GDM1 (cell line): ENCODE data around the gene SH3GLB2.

Experiments
- DNase-seq: peaks from one replicate; lab custom pipeline; 2025; lab: John Stamatoyannopoulos, UW

Gene SH3GLB2

DNA sequence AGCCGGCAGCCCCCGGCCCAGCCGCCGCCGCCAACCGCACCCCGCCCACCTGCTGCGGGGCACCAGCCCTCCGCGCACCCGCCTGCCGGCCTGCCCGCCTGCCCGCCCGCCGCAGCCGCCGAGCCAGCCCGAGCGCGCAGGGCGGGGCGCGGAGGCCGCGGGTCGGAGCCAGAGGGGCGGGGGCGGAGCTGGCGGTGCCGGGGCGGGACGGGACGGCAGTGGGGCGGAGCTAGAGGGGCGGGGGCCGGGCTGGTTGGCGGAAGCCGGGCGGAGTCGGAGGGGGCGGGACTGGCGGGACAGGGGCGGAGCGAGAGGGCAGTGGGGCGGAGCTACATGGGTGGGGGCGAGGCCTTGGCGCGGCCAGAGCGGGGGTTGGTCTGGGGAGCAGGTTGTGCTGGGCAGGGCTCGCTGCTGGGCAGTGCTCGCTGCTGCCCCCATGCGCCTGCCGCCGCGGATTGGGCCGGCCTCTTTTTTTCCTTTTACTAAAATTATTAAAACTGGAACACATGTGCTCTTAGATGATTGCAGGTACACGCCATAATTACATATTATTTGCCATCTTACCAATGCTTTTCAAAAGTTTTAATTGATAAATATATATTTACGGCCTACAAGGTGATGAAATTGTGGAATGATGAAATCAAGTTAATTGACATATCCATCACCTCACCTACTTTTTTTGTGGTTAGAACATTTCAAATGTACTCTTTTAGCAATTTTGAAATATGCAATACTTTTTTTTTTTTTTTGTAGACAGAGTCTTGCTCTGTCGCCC lies at the start of gene SH3GLB2:
Gene SH3GLB2, minus strand, starts transcription at position 140 of the 775 bp plus-strand sequence. CDS start 177 bp downstream, outside the sequence.
- peak; percentile 87 for DNase-seq

DNA sequence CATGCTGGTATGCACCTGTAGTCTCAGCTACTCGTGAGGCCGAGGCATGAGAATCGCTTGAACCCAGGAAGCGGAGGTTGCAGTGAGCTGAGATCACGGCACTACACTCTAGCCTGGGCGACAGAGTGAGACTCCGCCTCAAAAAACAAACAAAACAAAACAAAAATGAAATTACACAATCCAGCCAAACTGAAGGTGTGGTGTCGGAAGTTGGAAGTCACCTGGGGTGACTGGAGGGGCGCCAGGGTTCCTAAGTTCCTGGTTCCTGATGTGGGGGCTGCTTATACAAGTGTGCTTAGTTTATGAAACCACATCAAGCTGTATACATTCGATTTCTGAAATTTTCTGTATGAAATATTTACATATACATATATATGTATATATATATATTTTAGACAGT lies 49.1 kb upstream of the SH3GLB2 start:
- DNase-seq: no peak

DNA sequence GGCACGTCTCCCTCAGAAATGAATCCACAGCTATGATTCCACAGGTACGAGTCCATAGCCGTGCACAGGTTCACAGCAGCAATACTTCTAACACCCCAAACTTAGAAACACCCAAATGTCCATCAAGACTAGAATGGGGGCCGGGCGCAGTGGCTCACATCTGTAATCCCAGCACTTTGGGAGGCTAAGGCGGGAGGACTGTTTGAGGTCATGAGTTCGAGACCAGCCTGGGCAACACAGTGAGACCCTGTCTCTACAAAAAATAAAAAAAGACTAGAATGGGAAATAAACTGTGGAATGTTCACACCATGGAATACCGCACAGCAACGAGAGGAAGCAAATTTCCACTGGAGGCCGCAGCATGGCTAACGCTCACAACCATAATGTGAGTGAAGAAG lies 48.5 kb upstream of the SH3GLB2 start:
- no peak for DNase-seq

DNA sequence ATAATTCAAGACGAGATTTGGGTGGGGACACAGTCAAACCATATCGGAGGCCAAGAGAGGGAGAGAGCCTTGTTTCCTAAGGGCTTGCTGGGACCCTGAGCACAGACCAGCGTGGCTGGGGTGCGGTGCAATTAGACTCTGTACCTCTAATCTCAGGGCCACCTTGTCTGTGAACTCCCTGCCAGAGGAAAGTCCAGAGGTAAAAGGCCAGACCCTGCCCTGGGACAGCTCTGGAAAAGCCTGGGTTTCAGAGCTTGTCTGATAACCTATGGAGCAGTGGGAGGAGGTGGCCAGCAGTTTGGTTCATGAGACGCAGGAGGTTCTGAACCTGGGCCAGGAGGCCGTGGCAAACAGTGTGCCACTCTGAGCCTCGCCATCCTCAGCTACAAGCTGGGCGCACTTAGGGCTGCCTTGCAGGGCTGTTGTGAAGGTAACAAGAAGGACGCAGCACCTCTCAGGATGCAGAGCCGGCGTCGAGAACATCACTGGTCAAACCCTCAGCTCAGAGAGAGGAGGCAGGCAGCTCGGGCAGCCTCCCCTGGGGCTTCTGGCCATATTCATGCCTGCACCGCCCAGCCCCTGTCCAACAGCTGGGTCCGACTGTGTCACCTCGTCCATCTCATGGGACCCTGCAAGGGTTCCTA lies 48.0 kb upstream of the SH3GLB2 start:
- DNase-seq: no peak

DNA sequence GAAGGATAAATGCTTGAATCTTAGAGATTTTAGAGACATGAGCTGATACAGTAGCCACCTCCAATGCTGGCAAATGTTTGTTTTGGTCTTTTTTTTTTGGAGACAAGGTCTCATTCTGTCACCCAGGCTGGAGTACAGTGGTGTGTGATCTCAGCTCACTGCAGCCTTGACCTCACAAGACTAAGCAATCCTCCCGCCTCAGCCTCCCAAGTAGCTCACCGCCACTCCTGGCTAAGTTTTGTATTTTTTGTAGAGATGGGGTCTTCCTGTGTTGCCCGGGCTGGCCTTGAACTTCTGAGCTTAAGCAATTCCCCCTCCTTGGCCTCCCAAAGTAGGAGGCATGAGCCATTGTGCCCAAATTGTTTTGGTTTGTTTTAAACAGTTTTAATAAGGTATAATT lies 46.0 kb upstream of the SH3GLB2 start:
- no peak for DNase-seq

DNA sequence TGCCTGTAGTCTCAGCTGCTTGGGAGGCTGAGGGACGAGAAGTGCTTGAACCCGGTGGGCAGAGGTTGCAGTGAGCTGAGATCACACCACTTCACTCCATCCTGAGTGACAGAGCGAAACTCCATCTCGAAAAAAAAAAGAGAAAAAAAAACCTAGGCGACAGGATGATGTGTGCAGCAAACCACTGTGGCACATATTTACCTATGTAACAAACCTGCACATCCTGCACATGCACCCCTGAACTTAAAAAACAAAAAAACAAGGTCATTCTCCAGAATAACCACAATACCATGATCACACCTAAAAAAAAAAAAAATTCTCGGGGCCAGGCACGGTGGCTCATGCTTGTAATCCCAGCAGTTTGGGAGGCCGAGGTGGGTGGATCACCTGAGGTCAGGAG lies 45.3 kb upstream of the SH3GLB2 start:
- no peak for DNase-seq

DNA sequence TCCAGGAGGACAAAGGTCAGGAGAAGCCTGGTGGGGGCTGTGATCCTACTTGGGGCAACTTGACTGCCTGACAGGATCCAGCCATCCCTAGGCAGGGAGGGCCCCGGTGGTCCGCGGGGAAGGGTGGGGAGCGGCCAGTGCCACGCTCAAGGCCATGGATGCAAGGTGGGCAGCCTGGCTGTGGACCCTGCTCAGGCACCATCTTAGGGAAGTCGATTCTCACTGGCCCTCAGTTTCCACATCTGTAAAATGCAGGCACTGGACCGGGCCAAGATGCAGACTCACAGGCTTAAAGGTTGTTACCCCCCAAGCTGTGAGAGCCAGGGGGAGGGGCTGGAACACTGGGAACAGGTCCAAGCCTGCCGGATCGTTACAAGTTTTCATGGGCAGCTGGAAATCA lies 44.0 kb upstream of the SH3GLB2 start:
- DNase-seq: no peak

DNA sequence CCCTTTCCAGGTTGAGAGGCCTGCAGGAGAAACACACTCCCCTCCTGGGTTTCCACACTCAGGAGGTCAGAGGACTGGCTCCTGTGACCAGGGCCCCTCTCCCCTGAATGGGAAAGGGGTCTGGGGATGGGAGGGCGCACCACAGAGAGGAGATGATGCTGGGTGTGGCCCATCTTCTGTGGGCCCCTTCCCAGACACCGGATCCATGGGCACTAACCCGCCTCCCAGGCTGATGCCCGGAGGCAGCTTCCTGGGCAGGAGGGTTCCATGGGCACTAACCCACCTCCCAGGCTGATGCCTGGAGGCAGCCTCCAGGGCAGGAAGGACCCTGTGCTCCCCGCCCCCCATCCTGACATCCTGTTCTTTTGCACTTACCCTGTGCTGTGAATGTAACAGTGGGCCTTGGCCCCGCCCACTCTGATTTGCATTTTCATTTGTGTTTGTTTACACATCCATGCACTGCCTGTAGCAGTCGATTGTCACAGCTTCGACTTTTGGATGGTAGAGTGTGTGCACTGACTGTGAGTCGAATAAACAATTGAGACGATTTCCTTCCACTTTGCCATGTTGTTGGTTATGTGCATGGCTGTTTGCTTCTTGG lies 43.5 kb upstream of the SH3GLB2 start:
- no peak for DNase-seq

DNA sequence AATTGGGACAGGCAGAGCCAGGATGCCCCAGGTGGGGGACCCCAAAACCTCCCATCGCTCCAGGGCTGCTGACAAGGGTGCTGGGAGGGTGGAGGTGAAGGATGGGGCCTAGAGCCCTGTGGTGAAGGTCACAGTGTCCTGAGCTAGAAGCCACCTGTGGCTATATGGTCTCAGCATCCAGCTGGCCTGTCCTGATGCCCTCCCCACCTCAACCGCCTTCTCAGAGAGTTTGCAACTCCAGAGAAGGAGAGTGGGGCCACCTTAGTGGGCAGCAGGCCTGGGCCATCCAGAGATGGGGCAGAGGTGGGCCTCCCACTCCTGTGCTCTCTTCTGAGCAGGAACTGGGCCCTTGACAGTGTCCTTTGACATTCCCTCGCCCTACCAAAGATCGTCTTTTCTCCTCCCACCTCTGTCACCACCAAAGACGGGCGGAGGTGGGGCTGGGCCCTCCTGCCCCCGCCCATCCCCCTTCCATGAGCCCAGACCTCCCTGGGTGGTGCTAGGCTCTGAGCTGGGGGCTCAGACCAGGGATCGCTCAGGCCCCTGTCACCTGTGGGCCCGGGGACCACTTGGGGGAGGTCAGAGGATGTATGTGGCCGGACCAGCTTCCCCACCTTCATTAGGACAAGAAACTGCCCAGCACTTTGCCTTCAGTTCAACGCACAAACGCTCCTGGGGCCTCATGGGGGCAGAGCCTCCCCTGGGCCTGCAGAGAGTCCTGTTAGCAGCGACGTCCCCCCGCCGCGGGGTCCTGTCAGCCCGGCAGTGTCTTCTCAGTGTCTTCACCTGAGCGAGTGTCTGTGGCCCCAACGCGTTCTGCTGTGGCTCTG lies 42.8 kb upstream of the SH3GLB2 start:
- DNase-seq: no peak

DNA sequence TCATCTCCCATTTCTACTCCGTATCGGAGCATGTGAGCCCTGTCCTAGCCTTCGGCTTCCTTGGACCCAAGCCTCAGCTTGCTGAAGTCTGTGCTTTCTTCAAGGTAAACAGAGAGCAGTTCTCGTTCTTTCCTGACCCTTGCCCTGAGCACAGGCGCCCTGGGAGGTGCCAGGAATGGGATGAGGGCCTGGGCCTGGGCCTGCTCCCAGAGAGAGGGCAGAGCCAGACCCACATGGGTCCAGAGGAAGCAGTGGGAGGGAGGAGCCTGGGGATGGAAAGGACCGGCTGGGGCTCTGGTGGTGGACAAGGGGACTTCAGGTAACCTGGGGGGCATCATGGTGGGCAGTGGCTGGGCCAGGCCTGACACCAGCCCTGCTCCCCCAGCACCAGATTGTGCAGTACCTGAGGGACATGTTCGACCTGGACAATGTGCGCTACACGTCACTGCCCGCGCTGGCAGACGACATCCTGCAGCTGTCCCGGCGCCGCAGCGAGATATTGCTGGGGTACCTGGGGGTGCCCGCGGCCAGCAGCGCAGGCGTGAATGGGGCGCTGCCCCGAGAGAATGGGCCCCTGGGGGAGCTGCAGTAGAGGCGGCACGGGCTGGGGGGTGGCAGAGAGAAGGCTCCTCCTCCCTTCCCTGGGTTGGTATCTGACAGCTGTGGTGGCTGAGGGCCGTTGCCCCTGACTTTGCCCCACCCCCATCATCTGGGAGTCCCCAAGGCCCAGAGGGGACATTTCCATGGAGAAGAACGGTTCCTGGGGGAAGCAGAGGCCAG lies 41.9 kb upstream of the SH3GLB2 start:
- DNase-seq: no peak

DNA sequence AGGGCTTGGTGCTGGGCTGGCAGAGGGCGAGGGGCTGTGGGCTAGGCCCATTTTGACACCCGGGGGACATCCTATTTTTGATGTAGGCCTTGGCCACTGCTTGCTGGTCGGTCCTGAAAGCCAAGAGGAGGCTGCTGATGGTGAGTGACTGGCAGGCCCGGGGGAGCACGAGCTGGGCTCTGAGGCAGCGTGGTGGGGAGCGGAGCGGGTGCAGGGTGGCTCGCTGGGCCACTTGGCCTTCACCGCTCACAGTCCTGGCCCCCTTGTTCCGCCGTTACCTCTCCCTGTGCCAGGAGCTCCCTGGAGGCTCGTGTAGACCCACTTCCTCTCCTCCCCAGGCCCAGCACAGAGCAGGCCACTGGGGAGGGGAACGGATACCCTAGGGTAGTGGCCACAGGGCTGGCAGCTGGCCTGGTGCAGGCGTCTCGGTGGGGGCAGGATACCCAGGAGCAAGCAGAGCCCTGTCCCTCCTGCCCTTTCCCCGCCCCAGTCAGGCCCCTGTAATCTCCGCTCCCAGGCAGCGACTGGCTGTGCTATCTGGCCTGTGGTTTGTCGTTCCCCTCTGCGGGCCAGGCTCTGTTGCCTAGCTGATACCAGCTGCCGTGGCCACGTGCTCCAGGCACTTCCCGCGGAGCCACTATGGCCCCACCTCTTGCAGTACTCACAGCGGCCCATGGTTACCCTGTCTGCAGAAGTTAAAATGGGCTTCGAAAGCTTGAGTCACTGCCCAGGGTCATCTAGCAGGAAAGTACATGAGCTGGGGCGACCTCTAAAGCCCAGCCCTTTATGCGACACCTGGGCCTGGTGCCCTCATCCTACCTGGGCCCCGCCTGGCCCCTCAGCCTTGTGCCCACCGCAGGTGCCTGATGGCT lies 41.1 kb upstream of the SH3GLB2 start:
- DNase-seq: peak; percentile 94

DNA sequence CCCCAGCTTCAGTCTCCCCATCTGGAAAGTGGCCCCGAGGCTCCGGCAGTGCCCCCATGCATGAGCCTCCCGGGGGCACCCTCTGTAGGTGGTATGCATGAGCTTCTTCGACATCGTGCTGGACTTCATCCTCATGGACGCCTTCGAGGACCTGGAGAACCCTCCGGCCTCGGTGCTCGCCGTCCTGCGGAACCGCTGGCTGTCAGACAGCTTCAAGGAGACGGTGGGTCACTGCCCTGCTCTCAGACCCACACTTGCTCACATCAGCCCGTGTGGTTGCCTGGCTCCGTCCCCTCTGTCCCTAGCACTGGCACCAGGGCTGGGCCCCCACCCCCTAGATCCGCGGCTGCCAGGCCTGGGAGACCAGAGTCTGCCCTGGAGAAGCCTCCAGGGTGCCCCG lies 40.0 kb upstream of the SH3GLB2 start:
- DNase-seq: no peak

DNA sequence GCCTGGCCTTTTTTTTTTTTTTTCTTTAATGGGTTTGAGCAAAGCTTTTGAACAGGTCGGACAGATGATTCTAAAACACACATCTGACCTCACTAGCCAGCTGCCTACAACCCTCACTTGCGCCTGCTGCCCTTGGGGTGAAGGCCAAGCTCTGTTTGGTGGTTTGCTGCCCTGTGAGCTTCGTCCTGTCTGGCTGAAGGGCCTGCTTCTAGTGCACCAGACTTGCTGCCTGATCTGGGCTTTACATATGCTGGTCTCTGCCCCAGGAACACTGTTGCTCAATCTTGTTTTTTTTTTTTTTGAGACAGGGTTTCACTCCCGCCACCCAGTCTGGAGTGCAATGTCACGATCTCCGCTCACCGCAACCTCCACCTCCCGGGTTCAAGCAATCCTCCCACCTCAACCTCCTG lies 36.4 kb upstream of the SH3GLB2 start:
- DNase-seq: no peak

DNA sequence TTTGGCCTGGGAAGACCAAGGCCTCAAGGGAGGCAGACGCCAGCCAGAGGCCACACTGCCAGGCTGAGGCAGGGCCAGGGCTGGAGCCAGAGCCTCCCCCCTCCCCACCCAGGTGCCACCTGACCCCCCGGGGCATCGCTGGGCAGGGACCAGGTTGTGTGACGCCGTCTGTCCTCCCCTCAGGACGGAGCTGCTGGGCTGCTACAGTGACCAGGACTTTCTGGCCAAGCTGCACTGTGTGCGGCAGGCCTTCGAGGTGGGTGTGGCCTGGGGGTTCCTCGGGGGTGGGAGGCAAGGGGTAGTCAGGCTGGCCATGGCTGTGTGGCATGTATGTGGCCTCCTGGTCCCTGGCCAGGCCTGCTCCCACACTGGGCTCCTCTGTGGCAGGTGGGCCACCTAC lies 34.9 kb upstream of the SH3GLB2 start:
- DNase-seq: no peak

DNA sequence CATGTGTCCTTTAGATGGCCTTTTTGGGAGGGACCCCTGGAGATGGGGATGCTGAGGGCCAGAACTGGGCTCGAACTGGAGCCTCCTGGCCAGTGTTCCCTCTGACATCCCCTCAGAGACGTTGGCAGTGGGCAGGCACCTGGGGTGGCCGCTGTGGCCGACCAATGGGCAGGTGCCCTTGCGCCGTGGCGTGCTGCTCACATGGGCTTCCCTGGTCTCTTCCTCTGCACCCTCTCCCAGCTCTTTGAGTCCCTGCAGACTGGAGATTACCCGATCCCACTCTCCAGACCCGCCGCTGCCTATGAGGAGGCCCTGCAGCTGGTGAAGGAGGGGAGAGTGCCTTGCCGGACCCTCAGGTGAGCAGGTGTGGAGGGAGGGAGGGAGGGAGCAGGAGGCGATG lies 32.9 kb upstream of the SH3GLB2 start:
- no peak for DNase-seq

DNA sequence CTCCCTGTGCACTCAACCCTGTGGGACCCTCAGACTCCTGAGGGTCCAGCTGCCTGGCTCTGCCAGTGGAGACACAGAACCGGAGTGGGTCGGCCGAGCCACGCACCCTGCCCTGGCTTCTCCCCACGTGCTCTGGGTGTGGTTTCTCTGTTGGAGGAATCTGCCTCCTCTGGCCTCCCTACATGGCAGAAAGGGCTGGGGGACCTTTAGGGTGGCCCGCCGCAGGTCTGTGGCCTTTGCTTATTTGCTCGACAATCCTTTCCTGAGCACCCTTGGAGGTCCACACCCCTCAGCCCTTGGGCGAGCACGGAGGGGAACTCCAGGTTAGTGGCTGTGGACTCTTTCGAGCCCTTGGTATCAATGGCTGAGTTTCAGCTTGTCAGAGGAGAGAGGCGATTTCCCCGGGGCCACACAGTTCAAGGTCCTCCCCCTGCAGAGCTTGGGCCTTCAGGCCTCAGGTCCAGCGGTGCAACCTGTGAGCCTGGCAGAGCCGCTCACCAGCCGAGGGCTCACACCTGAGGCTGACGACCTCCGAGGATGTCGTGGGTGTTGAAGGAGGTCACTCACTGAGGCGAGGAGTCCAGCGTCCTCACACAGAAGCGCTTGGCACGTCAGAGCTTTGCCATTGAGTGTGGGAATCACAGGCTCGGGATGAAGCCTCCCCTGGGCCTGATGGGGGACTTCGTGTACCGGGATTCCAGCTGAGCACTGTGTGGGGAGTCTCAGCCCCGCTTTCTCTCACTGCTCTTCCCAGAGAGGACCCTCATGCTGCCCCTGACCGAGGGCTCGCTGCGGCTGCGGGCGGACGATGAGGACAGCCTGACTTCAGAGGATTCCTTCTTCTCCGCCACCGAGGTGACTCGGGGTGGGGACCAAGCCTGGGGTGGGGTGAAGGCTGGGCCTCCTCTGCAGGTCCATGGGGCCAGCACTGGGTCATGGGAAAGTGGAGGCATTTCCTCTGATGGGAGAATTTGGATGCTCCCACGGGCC lies 32.0 kb upstream of the SH3GLB2 start:
- DNase-seq: no peak

DNA sequence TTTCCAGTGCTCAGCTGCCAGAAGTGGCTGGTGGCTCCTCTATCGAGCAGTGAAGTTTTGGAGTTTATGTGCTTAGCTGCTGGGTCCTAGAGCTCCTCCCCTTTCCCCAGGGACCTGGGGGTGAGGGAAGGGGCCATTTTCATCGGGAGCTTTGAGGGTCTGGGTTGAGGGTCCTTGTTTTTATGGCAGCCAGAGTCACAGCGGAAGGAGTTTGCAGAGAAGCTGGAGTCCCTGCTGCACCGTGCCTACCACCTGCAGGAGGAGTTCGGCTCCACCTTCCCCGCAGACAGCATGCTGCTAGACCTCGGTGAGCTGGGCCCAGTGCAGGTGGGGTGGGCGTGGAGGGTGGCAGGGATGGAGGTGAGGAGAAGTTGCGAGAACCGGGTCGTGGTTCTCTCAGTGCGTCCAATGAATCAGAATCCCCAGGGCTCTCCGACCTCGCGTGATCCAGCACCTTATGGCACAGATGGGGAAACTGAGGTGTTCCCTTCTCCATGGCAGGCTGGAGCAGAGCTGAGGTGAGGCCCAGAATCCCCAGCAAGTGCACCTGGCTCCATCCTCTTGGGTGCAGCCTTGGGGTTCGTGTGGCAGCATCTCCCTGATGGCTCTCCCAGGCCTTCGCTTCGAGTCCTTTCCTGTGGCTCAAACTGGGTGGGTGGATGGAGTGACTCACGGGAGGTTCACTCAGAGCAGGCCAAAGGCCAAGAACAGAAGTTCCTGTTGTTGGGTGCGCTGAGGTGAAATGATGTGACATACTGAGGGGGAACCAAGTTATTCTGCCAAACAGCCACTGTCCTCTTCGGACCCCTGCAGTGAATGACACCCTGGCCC lies 31.0 kb upstream of the SH3GLB2 start:
- no peak for DNase-seq

DNA sequence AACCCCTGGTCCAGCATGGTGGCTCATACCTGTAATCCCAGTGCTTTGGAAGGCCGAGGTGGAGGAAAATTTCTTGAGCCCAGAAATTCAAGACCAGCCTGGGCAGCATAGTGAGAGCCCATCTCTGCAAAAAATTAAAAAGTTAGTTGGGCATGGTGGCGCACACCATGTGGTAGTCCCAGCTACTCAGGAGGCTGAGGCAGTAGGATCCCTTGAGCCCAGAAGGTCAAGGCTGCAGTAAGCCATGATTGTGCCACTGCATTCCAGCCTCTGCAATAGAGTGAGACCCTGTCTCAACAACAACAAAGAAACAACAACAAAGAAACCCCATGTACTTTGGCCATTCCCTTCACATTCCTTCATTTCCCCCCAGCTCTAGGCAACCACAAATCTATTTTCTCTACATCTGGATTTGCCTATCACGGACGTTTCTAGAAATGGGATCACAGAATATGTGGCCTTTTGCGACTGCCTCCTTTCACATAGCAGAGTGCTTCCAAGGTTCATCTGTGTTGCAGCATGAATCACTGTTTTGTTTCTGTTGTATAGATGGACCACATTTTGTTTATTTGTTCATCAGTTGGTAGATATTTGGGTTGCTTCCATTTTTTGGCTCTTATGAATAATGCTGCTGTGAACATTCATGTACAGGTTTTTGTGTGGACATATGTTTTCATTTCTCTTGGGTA lies 26.2 kb upstream of the SH3GLB2 start:
- DNase-seq: no peak
